SHP77 treated with DMSO at 0.1 percent for 48 hours (cell line): ENCODE data around the gene PBX4.
"Not testable (repeated sequence)": the region's sequence is repeated elsewhere in the genome, so short reads cannot be mapped to it uniquely, and the experiment has no call there.

ENCODE experiments used
- DNase-seq: peaks from one replicate; lab custom pipeline; 2025; lab: John Stamatoyannopoulos, UW

Gene PBX4

DNA sequence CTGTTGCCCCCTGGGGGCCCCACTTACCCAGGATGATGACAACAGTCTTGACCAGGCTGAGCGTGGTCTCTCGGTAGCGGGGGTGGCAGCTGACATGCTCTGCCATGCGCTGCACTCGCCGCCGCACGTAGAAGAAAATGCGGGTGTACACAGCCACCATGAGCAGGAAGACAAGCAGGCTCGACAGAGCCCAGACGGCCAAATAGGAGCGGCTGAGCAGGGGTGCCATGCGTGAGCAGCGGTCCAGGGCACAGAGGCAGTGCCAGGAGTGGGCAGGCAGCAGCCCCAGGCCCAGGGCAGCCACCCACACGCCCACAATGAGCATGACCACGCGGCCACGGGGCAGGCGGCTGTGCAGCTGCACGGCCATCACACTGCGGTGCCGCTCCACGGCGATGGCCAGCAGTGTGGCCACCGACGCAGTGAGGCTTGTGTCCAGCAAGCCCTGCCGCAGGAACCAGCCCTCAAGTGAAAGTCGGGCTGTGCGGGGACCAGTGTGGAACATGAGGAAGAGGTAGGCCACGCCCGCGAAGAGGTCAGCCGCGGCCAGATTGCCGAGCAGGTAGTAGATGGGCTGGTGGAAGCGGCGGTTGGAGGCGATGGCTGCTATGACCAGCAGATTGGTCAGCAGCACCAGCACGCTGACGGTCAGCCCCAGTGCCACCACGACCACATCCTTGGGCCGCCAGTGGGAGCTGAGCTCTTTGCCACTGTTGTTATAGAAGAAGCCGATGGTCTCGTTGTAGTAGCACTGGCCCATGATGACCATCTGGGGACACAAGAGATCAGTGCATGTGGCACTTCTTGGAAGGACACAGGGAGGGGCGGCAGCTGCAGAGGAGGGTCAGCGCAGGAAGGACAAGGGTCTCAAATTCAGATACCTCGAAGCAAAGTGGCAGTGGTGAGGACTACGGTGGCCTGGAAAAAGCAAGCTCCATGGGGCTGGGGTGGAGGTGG lies 8.3 kb upstream of the PBX4 start:
- no peak for DNase-seq

GRCh38 chr19:19624032-19624570 lies 5.6 kb upstream of the PBX4 start:
- no peak for DNase-seq

GRCh38 chr19:19623383-19623782 lies 4.9 kb upstream of the PBX4 start:
- no peak for DNase-seq

DNA sequence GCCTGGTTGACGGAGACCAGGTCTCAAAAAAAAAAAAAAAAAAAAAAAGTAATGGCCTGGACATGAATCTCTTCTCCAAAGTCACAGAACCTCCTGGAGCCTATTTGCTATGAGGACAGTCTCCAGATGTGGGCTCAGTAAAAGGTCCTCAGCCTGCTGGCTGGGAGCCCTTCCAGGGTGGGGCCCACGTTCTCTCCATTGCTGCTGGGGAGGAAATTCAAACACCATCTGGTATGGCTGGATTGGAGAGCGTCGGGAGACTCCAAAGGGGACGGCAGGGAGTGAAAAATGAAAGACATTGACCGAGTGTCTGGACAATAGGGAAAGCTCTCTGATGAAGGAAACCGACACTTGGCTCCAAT lies 1.3 kb upstream of the PBX4 start:
- no peak for DNase-seq

DNA sequence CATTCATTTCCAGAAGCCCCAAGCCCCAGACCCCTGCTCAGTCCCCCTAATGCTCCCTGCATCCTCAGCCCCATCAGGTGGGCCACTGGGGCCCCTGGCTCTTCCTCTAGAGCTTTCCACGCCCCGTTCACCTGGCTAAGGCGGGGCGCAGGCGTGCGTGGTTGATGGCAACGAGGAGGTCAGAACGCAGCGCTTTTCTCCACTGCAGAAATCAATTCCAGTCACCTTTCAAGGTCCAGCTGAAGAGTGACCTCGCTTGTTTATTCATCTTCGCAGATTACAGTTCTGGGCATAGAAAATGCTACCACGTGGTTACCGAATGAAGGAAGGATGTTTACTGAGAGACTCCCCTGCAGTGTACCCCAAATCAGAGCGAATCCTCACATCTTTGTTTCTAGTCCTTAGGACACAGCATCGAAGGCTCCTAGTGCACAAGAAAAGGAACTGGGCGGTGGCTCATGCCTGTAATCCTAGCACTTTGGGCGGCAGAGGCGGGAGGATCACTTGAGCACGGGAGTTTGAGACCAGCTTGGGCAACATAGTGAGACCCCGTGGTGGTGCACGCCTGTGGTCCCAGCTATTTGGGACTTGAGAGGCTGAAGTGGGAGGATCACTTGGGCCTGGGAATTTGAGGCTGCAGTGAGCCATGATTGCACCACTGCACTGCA lies 828 bp upstream of the PBX4 start:
- no peak for DNase-seq

DNA sequence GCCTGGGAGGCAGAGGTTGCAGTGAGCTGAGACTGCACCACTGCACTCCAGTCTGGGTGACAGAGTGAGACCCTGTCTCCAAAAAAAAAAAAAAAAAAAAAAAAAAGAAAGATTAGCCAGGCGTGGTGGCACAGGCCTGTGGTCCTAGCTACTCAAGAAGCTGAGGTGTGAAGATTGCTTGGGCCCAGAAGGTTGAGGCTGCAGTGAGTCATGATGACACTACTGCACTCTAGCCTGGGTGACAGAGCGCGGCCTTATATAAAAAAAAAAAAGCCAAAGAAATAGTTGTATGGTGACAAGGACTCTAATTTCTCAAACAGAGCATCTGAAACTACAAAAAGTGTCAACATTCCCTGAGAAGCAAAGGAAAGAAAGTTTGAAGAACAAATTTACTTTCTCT lies 3.4 kb downstream of the PBX4 start:
- DNase-seq, result no peak

GRCh38 chr19:19613506-19613905 lies 5.0 kb downstream of the PBX4 start:
- DNase-seq, result no peak

DNA sequence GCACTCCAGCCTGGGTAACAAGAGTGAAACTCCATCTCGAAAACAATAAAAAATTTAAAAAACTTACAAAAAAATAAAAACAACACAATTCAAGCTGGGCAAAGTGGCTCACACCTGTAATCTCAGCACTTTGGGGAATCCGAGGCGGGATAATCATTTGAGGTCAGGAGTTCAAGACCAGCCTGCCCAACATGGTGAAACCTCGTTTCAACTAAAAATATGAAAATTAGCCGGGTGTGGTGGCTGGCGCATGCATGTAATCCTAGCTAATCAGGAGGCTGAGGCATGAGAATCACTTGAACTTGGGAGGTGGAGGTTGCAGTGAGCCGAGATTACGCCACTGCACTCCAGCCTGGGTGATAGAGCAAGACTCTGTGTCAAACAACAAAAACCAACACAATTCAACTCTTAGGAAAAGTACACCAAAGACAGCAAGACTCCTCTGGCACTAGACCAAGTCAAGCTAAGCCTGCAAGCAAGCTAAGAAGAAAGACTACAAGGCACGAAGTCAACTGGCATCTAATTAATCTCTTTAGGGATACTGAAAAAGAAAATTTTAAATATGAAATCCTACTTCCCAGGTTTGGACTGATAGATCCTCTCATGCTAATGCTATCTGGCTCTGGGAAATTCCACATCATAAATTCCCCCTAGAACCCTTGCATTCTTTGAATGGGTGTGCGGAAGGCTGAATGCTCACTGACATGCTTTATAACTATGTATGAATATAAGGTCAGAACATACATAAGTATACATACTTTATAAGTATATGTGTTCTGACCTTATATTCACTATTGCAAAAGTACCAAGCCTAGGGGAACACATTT lies 7.9 kb downstream of the PBX4 start:
- no peak for DNase-seq

- DNase-seq, result not testable (repeated sequence)
Measured at GRCh38 chr19:19606686-19607085, 11.8 kb downstream of the PBX4 start.

GRCh38 chr19:19606021-19606420 lies 12.5 kb downstream of the PBX4 start:
- no peak for DNase-seq

- DNase-seq, result no peak
Measured at GRCh38 chr19:19602713-19603324, 15.7 kb downstream of the PBX4 start.

DNA sequence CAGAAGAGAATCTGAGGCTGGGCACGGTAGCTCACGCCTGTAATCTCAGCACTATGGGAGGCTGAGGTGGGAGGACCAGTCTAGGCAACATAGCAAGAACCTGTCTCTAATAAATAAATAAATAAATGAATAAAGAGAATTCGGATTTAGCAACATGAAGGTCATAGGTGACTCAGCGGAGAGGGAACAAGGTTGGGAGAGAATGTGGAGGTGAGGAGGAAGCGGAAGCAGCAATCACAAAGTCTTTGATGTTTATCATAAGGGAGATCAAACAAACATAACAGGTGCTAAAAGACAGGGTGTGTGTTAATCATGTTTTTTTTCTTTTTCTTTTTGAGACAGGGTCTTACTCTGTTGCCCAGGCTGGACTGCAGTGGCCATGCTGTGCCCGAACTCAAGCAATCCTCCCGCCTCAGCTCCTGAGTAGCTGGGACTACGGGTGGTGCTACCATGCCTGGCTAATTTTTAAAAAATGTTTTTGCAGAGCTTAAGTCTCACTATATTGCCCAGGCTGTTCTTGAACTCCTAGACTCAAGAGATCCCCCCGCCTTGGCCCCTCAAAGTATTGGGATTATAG lies 16.3 kb downstream of the PBX4 start:
- DNase-seq, result no peak

DNA sequence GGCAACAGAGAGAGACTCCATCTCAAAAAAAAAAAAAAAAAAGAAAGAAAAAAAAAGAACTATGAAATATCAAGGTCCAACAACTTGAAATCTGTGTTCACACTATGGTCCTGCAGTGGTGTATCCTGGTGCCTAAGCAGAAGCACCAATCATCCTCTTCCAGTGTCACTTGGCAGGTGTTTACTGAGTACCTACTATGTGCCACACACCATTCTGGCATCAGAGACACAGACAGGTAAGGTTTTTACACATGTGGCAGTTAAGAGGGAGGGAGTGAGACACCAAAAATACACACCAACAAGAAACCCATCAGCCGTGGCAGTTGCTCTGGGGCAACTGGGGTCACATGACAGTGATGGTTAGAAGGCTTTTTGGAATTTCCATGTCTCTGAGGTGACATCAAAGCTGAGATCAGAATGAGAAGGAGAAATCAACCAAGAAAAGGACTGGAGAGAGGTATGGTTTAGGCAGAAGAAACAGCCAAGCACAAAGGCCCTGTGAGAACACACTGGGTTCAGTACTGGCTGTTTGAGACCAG lies 17.6 kb downstream of the PBX4 start:
- DNase-seq, result no peak

DNA sequence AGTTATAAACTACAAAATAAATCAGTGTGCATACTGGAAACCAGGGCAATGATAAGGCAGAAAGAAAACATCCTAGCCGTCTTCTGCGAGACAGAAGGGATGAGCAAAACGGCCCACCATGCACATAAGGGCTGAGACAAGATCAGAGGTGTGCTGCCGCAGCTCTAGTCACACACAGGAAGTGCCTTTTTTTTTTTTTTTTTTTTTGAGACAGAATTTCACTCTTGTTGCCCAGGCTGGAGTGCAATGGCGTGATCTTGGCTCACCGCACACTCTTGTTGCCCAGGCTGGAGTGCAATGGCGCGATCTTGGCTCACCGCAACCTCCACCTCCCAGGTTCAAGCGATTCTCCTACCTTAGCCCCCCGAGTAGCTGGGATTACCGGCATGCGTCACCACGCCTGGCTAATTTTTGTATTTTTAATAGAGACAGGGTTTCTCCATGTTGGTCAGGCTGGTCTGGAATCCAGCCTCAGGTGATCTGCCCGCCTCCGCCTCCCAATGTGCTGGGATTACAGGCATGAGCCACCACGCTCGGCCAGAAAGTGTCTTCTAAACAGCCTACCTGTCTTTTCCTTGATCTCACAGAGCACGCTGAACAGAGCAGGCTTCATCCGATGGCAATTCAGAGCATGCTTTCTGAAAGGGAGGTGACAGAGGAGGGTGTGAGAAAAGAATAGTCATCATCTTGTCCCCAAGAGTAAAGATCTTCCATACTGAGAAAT lies 19.6 kb downstream of the PBX4 start:
- DNase-seq, result not testable (repeated sequence)

DNA sequence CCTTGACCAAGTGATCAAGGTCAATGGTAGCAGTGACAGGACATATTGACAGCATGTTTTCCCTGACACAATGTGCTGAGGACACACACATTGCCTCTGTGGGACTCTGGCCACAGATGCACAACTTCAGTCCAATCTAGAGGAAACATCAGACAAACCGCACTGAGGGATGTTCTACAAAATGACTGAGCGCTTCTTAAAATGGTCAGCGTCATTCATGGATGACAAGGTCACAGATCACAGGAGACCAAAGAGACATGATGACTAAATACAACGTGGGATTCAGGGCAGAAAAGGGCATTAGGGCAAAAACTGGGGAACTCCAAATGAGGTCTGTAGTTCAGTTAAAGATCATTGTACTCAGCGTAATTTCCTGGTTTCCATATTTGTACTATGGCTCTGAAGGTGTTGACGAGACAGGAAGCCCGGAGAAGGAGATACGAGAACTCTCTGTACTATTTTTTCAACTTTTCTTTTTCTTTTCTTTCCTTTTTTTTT lies 20.6 kb downstream of the PBX4 start:
- no peak for DNase-seq

- no peak for DNase-seq
Measured at GRCh38 chr19:19595171-19595701, 23.3 kb downstream of the PBX4 start.

DNA sequence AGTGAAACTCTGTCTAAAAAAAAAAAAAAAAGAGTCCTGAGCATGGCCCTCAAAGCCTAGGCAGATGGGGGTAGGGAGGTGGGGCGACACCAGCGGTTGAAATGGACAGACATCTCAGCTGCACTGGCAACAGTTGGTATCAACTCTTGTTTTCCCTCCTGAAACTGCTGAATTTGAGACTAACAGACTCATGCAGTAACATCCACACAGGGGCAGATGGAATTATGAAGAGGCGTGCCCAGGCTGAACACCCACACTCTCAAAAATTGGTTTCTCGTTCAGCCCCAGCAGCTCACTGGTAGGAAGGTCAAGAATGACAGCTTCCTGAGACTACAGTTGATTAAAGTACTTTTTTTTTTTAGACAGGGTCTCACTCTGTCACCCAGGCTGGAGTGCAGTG lies 24.1 kb downstream of the PBX4 start:
- no peak for DNase-seq

GRCh38 chr19:19592690-19593089 lies 25.8 kb downstream of the PBX4 start:
- no peak for DNase-seq

GRCh38 chr19:19591133-19591825 lies 27.2 kb downstream of the PBX4 start:
- DNase-seq, result no peak
